GM11168 (cell line): ENCODE measurements around the gene GYPB.
"Not testable (repeated sequence)": the region's sequence is repeated elsewhere in the genome, so short reads cannot be mapped to it uniquely, and the experiment has no call there.

Experiments
- in situ Hi-C: fragments of 300-500 bp; cut with MboI; formaldehyde crosslinking; loops from one replicate; pipeline ENCODE4 v1.12.0; 2022; ENCODE audit warnings: low sequenced_read_pairs; ENCODE audit not compliant: unreplicated experiment

The GYPB gene

GRCh38 chr4:143950967-143951366, 68.2 kb downstream of the GYPB start:
- in situ Hi-C loops = not testable (repeated sequence)

GRCh38 chr4:143950185-143950584, 69.0 kb downstream of the GYPB start:
- in situ Hi-C loops = not testable (repeated sequence)

- in situ Hi-C loops = not testable (repeated sequence)
Observed at GRCh38 chr4:143947493-143947892, 71.7 kb downstream of the GYPB start.
